GM20000 (cell line): ENCODE measurements around the gene WWC1.

ENCODE experiments used
- DNase-seq: peaks from one replicate; pipeline ENCODE4 v3.0.0; 2012; ENCODE audit warnings: low spot score
- CTCF ChIP-seq: IDR thresholded peaks from 2 replicates; pipeline ENCODE4 v1.5.1; 2012; ENCODE audit warnings: mild to moderate bottlenecking, control low read depth; ENCODE audit errors: extremely low read depth, missing control alignments

The WWC1 gene

DNA sequence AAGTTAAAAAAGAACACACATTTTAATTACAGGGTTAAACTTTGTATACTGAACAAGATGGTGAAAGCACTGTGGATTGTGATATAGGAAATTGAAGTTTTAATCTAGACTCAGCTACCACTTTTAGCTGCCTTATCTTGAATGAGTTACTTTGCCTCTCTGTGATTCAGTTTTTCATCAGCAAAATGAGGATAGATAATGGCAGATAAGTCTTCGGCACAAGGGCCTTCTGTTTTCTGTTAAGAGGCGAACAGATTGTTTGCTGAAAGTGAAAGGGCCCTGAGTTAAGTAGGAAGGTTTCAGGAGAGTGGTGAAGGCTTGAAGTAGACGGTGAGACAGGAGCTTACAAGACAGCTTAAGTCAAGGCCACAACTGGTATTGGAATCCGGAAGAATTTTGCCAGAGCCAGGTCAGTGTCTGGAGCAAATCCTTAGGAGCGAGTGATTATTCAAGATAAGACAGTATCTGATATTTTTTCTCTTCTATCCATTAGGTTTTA is 202.7 kb downstream of the WWC1 start:
- TF ChIP-seq CTCF = no peak
- DNase-seq = no peak

DNA sequence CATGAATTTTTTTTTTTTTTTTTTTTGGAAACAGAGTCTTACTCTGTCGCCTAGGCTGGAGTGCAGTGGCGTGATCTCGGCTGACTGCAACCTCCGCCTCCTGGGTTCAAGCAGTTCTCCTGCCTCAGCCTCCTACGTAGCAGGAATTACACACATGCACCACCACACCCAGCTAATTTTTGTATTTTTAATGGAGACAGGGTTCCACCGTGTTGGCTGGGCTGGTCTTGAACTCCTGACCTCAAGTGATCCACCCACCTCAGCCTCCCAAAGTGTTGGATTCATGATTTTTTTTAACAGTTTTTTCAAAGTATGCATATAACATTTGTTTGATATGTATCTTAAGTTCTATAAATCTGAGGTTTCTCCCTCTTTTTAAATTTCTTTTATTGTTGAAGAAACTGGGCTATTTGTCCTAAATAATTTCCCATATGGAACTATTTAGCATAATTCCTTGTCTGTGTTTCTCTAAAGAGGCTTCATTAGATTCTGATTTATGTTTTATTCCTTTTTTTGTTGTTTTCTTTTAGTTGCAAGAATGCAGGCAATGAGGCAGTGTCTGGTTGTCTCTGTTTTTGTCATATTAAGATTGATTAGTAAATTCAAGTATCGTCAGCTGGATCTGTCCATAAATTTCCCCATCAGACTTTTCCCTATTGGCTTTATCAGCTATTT is 211.3 kb downstream of the WWC1 start:
- DNase-seq = no peak
- no peak for TF ChIP-seq CTCF

DNA sequence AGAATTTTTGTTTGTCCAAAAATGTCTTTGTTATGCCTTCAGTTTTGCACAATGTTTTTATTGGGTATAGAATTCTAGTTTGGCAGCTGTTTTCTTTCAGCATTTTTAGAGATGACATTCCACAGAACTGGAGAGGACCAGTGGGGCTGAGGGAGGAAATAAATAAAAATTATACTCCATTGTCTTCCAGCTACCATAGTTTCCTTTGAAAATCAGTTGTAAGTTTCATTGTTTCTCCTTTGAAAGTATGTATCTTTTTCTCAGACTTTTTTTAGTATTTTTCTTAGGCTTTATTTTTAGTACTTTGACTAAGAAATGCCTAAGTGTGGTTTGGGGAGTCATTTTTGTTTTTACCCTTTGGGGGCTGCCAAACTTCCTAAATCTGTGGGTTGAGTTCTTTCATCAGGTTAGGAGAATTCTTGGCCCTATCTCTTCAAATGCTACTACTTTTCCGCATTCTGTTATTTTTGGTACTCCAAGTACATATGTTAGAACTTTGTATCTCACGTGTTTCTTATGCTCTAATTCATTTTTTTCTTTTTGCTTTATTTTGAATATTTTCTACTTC is 222.5 kb downstream of the WWC1 start:
- DNase-seq = no peak
- no peak for TF ChIP-seq CTCF
